Measurements from ENCODE around the gene ARHGEF28. TPM values are rescaled to one million over a fixed set of nuclear protein-coding genes. Genes with fewer than 3 reads are reported as not detected.

Gene ARHGEF28
- total RNA-seq, 4 donors from 2014 or later, result 13.3 to 19.0 (median 16.9) TPM

- Histone ChIP-seq H3K4me3 (no peak overlapping the region), H3K27ac (no peak overlapping the region)
- DNase-seq, result no peak
Measured at GRCh38 chr5:73668017-73668416, 42.0 kb downstream of the ARHGEF28 start.

DNA sequence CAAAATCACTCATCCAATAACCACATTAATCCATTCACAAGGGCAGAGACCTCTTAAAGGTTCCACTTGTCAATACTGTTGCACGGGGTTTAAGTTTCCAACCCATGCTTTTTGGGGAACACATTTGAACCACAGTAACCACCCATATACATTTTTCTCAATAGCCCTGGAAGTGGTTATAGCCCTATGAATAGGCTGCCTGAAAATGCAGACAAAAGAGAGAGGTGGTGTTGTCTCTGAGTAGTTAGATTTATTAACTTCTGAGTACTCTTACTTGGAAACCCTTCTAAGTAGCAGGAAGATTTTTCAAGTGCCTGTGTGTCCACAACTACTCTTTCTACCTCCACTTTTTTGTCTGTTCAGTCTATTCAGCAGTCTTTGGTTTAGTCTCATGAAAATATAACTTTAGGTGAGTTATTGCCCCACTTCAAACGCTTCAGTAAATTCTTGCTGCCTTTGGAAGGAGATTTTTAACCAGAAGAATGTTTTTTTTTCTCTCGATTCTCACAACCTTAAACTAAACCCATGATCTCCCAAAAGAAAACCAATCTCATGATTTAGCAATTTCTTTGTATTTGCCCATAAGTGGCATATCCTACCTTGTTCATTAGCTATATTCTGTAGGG is 42.6 kb downstream of the ARHGEF28 start:
- TF ChIP-seq CTCF (IDR thresholded peaks at IDR 0.05) (no peak), POLR2A (IDR thresholded peaks at IDR 0.05) (no peak)
- Histone ChIP-seq H3K36me3 (no peaks in the 10 kb centered on the region), H3K27me3 (no peaks in the 10 kb centered on the region), H3K27ac (no peak overlapping the region), H3K4me1 (no peaks in the 10 kb centered on the region), H3K9me3 (no peaks in the 10 kb centered on the region), H3K4me3 (no peak overlapping the region)
- no peak for DNase-seq

More at GRCh38 chr5:73668017-73668416, 42.0 kb downstream of the ARHGEF28 start:
- TF ChIP-seq CTCF (IDR thresholded peaks at IDR 0.05) (no peak), POLR2A (IDR thresholded peaks at IDR 0.05) (no peak)
- Histone ChIP-seq H3K36me3 (no peaks in the 10 kb centered on the region), H3K27me3 (no peaks in the 10 kb centered on the region), H3K9me3 (no peaks in the 10 kb centered on the region), H3K4me1 (no peaks in the 10 kb centered on the region)

- Histone ChIP-seq H3K4me1 (no peaks in the 10 kb centered on the region), H3K27me3 (no peaks in the 10 kb centered on the region), H3K9me3 (no peaks in the 10 kb centered on the region), H3K27ac (no peak overlapping the region), H3K4me3 (no peak overlapping the region), H3K36me3 (no peaks in the 10 kb centered on the region)
- TF ChIP-seq POLR2A (IDR thresholded peaks at IDR 0.05) (no peak), CTCF (IDR thresholded peaks at IDR 0.05) (no peak)
- no peak for DNase-seq
Measured at GRCh38 chr5:73670731-73671130, 44.7 kb downstream of the ARHGEF28 start.

DNA sequence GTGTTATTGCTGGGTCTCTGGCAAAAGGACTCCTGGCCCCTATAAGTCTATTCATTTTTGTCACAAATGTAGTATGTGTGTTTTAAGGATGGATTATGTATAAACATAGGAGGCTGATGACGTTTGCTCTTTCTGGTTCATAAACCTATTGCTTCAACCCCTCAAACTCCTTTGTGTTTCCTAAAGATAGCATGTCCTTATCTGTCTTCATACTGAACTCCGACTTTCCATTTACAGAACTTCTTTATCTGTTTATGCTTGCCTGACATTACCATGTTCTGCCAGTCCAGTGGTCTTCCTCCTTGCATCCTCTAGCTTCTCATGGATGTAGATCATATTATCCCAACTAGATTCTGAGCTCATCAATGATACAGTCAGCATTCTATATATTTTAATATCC is 46.1 kb downstream of the ARHGEF28 start:
- Histone ChIP-seq H3K27ac (no peak overlapping the region), H3K27me3 (no peaks in the 10 kb centered on the region), H3K4me1 (no peaks in the 10 kb centered on the region), H3K9me3 (no peaks in the 10 kb centered on the region), H3K36me3 (no peaks in the 10 kb centered on the region), H3K4me3 (no peak overlapping the region)
- DNase-seq, result no peak
- no peak for TF ChIP-seq POLR2A (IDR thresholded peaks at IDR 0.05)
- TF ChIP-seq CTCF (IDR thresholded peaks at IDR 0.05), result no peak

DNA sequence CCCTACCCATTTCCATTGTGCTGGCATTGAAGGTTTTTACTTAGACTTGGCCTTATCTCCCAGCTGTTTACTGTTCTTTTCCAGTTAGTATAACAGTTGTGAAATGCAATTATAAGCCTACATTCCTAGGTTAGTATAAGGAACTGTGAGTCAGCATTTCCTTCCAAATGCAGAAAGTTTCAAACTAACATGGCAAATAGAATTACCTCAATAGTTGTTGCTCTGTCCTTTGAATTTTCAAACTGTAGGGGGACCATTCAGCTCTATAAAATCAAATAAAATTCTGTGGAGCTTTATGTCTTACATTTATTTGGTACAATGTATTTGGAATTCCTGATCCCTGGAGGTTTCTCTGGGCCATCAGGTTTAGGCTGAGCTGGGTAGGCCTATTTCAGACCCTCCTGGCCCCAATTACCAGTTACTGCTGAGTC is 47.2 kb downstream of the ARHGEF28 start:
- H3K4me3 ChIP-seq, result no peak overlapping the region
- DNase-seq, result no peak
- H3K27ac ChIP-seq, result no peak overlapping the region
- no peaks in the 10 kb centered on the region for H3K9me3 ChIP-seq
- H3K36me3 ChIP-seq, result no peaks in the 10 kb centered on the region
- no peaks in the 10 kb centered on the region for H3K27me3 ChIP-seq
- TF ChIP-seq POLR2A (IDR thresholded peaks at IDR 0.05) (no peak), CTCF (IDR thresholded peaks at IDR 0.05) (no peak)
- H3K4me1 ChIP-seq, result peaks cover 0 to 4% (median 0%) of the 10 kb centered on the region in 4 donors

GRCh38 chr5:73674669-73675004 is 48.6 kb downstream of the ARHGEF28 start:
- Histone ChIP-seq H3K27ac (no peak overlapping the region), H3K9me3 (no peaks in the 10 kb centered on the region), H3K4me3 (no peak overlapping the region), H3K4me1 (peaks cover 0 to 6% (median 0%) of the 10 kb centered on the region in 4 donors), H3K27me3 (no peaks in the 10 kb centered on the region), H3K36me3 (no peaks in the 10 kb centered on the region)
- TF ChIP-seq CTCF (IDR thresholded peaks at IDR 0.05) (no peak), POLR2A (IDR thresholded peaks at IDR 0.05) (no peak)
- DNase-seq, result no peak
